Stimulated activated CD4-positive, alpha-beta T cell treated with anti-CD3 and anti-CD28 coated beads, Interleukin-12 subunit alpha, Interleukin-12 subunit beta, amount 100 ng/mL, for 48 hours (primary cell): ENCODE results near the gene PRMT7.
A peak's percentile ranks its signal among the peaks of the same experiment; 100 is the strongest.

Experiments used
- DNase-seq, 3 donors: peaks; one replicate each; pipeline ENCODE4 v3.0.0-alpha.2; 2020; ENCODE audit warnings: low read depth in 2 of 3, low spot score in 1 of 3

PRMT7 gene

DNA sequence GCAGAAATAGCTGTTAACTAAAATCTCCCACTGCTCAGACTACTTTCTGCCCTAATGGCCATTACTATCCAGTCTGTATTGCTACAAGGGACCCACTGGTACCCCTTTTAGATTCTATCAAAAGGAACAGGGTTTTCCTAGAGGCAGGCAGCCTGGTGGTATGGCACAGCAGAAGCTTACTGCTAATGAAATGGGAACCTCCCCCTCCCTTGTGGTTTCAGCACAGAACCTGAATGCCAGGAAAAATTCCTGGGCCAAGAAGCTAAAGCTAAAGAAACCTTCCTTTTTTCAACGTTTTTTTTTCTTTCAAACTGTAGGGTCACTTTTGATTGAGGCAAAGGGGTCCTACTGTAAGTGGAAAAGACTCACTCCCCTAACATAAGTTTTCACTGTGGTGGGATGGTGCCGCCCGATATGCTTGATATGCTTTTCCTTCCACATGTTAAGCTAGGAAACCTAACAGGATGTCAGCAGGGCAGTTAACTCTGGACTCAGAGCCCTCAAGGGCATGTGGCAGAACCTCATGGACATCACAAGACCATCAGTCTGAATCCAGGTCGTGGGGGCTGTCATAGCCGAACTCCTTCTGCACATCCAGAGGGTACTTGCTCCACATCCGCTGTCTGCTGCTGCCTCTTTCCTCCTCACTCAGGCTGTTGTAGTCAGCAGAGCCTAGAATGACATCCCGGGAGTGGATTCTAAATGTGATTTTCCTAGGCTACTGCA, 9.9 kb upstream of the PRMT7 start:
- DNase-seq, result no peak

- DNase-seq, result no peak
Measured at GRCh38 chr16:68306633-68307032, 4.2 kb upstream of the PRMT7 start.

GRCh38 chr16:68309799-68310198, 1.0 kb upstream of the PRMT7 start:
- no peak for DNase-seq

GRCh38 chr16:68310437-68310773, 414 bp upstream of the PRMT7 start:
- no peak for DNase-seq

DNA sequence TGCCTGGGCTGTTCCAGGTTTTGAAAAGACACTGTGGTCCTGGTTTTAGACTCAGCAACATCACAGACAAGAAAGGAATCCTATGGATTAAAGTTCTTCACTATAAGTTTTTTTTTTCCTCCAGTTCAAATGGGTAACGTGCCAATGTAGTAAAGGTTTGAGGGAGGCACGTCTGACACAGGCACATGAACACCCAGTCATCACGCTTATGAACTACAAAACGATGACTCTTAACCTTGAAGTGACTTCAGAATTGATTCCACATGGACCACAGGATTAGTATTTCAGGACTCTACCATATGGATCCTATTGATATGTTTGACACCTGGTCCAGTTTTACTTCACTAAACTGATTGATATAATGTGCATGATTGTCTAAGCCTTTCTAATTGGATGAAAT, 2.3 kb downstream of the PRMT7 start:
- DNase-seq, result no peak

DNA sequence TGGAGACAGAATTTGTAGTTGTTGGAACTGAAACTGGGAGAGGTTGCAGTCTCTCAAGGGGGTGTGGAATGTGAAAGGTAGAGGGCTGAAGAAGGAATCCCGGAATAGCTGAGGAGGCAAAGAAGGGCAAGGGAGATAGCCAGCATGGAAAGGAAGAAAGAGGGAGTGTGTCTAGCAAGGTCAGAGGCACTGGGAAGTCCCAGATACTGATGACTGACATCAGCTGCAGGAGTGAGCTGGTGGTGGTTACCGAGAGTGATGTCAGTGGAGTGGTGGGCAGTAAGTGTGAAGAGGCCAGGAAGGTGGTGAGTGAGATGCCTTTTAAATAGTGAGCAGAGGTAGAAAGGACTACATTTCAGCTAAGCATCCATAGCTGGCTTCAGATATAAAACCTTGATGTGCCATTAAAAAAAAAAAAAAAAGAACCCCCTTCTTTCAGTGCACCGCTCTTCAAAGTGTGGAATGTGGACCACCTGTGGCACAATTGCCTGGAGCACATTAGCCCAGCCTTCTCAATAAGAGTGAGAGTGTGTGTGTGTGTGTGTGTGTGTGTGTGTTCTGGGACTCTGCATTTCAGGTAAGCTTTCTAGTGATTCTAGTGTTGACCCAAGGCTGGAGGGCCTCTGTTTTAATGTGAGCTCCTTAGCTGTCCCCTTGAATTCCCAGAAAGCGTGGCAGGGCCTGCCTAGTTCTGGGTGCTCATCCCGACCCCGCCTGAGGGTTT, 8.5 kb downstream of the PRMT7 start:
- DNase-seq, result peak; percentile 26 to 42 (median 32)

DNA sequence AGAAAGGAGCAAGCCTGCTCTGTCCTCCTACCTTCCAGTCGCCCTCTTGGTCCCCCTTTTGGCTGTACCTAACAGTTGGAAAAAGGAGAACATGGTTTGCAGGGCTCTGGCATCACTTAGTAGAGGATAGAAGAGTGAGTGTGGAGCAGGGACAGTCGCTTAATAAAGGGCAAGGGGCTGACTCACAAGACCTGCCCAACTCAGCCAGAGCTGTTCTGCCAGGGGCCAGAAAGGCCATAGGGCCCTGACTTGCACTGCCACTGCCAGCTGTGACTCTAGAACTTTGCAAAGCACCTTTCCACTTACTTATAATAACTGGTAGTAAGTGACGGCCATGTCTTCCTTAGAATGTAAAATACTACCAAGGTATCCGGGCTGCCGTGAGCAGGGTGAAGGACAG, 13.5 kb downstream of the PRMT7 start:
- no peak for DNase-seq

DNA sequence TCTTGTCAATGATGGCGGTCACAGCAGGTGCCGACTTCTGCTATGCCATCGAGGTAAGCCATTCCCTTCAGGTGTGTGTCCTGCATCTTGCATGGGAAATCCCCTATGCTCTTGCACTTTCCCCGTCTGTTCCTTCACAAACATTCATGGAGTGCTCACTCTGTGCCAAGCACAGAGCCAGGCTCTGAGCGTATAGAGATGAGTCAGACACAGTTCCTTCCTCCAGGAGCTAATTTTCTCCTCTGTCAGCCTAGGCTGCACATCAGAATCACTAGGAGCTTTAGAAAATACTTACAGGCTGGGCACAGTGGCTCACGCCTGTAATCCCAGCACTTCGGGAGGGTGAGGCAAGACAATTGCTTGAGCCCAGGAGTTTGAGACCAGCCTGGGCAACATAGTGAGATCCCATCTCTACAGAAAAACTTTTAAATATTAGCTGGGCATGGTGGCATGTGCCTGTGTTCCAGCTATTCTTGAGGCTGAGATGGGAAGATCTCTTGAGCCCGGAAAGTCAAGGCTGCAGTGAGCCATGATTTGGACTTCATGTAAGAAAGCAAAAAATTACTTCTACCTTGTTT, 14.1 kb downstream of the PRMT7 start:
- DNase-seq, result no peak

- DNase-seq, result peak; percentile 58 to 87 (median 62)
Measured at GRCh38 chr16:68328151-68328859, 17.5 kb downstream of the PRMT7 start.

GRCh38 chr16:68328860-68329390, 18.1 kb downstream of the PRMT7 start:
- DNase-seq, result no peak

GRCh38 chr16:68331879-68332410, 21.1 kb downstream of the PRMT7 start:
- no peak for DNase-seq

DNA sequence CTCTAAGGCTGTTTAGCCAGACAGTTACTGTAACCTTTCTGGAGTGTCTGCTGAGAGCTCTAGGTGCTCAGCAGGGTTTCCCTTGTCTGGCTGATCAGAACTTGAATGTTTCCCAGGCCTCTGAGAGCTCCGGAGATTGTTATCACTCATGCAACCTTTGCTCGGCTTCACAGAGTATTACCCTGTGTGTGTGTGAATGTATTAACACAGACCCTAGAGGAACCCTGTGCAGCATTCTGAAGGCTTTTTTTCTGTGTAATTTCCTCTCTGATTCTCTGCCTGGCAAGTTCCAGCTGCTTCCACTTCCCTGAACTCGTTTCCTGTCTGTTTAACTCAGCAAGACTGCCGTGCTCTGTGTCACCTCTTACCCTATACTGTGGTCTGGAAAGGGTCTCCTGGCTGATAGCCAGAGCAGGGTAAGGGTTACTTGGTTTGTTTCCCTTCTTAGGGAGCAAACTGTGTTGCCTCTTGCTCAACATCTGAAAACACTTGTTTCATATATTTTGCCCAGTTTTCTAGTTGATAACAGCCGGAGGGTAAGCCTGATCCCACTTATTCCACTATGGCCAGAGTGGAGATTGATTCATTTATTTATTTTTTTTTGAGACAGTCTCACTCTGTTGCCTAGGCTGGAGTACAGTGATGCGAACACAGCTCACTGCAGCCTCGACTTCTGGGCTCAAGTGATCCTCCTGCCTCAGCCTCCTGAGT, 21.7 kb downstream of the PRMT7 start:
- DNase-seq, result no peak

DNA sequence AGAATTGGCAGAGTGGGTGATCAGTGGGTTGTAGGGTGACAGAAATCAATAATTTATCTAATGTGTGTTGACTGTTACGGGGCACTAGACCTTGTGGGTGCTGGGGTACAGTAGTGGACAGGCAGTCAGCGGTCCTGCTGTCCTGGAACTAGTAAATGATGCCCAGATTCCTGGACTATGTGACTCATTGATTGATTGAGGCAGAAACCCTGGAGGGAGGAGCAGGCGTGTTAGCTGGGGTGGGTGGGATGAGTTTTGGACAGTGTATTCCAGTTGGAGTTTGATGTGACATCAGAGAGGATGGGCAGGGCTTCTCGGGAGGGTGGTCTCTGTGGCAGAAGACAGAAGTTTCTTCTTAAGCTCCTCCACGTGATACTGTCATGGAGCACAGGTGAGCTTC, 24.4 kb downstream of the PRMT7 start:
- no peak for DNase-seq

- no peak for DNase-seq
Measured at GRCh38 chr16:68338326-68339119, 27.7 kb downstream of the PRMT7 start.

- no peak for DNase-seq
Measured at GRCh38 chr16:68339214-68339613, 28.4 kb downstream of the PRMT7 start.

- DNase-seq, result no peak
Measured at GRCh38 chr16:68342620-68343019, 31.8 kb downstream of the PRMT7 start.

DNA sequence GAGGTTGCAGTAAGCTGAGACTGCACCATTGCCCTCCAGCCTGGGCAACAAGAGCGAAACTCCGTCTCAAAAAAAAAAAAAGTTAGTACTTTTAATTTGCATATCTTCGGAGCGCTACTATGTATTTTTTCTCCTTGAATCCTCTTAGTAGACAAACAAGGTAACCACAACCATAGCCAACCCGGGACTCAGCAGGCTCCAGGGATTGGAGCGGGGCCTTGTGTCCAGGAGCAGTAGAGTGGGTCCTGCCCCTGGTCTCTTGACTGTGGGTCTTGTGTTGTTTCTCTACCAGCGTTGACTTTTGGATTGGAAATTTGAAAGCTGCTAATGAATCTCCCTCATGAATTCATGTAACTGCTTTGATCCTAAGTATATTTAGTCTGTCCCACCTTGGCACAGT, 32.3 kb downstream of the PRMT7 start:
- DNase-seq, result no peak

DNA sequence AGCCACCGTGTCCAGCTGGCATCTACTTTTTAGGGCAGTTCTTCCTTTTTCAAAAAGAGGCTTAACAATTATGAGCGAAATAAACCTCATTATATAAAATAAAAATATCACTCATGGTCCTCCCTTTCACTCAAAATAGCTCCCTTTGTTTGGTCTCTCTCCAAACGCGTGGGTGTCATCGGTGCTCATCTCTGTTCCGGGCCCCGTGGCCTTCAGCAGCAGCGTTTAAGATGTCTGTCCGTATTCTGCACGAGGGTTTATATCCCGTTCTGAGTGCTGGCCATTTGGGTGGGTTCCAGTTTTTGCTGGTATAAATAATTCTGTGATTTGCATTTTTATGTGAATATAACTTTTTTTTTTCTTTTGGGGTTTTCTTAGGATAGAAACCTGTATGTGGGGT, 33.4 kb downstream of the PRMT7 start:
- no peak for DNase-seq

- no peak for DNase-seq
Measured at GRCh38 chr16:68345351-68345810, 34.6 kb downstream of the PRMT7 start.
